GM12872 (cell line): Measurements from ENCODE around the gene TRIML2.

Source experiments
- CTCF ChIP-seq: IDR thresholded peaks from 3 replicates; pipeline ENCODE4 v1.5.1; 2011; ENCODE audit warnings: low read depth, mild to moderate bottlenecking, low read length, moderate library complexity; ENCODE audit not compliant: insufficient read depth

Gene TRIML2

GRCh38 chr4:188046657-188047056, 62.7 kb downstream of the TRIML2 start:
- no peak for TF ChIP-seq CTCF

- TF ChIP-seq CTCF = no peak
Observed at GRCh38 chr4:188043154-188043553, 66.2 kb downstream of the TRIML2 start.

- TF ChIP-seq CTCF = no peak
Observed at GRCh38 chr4:188042191-188042590, 67.2 kb downstream of the TRIML2 start.

GRCh38 chr4:188041721-188042120, 67.7 kb downstream of the TRIML2 start:
- no peak for TF ChIP-seq CTCF
